Endothelial cell of umbilical vein (primary cell): ENCODE data around the gene INPP5A. TPM values are rescaled to one million over a fixed set of nuclear protein-coding genes. Genes with fewer than 3 reads are reported as not detected.

Source experiments
- BruUV-seq: library from RNA; stranded (reverse); fragments of 400-500 nt; replicated peaks from 2 replicates; lab custom pipeline; 2021; lab: Mats Ljungman, UMichigan
- CTCF ChIA-PET: fragments of 300-600, 350-600 bp; sonication (Branson Sonifier 250); formaldehyde crosslinking; loops from one replicate; lab custom pipeline; 2021; ENCODE audit warnings: antibody characterized with exemption, inconsistent platforms; lab: Charles Lee
- POLR2A ChIA-PET: fragments of 300-600, 350-600 bp; sonication (Branson Sonifier 250); formaldehyde crosslinking; loops from one replicate; lab custom pipeline; 2021; ENCODE audit warnings: antibody characterized with exemption, inconsistent platforms; lab: Charles Lee
- DNase-seq: peaks from one replicate; pipeline ENCODE4 v3.0.0-alpha.2; 2011; ENCODE audit warnings: low read depth, low spot score
- FAIRE-seq: peaks from 2 replicates; lab custom pipeline; 2011; peaks lifted over from hg19 to GRCh38; lab: Jason Lieb, UNC
- H2AFZ ChIP-seq: 2 replicates; pipeline ENCODE4 v1.6.0; 2012; ENCODE audit warnings: low read depth, low read length, control low read depth, inconsistent platforms
- H3K27ac ChIP-seq: 2 replicates; pipeline ENCODE4 v1.5.1; 2011; ENCODE audit warnings: low read depth, mild to moderate bottlenecking, control low read depth, low read length, moderate library complexity; ENCODE audit not compliant: insufficient read depth
- H3K27me3 ChIP-seq, 2 experiments: 2 replicates each; pipeline versions ENCODE4 v1.6.0 to v1.6.1; 2011; ENCODE audit warnings: low read length in 2 of 2, mixed read lengths in 1 of 2; ENCODE audit not compliant: control insufficient read depth in 2 of 2, insufficient read depth in 2 of 2
- H3K36me3 ChIP-seq, 2 experiments: 2 replicates in 1 of 2; 3 replicates in 1 of 2; pipeline ENCODE4 v1.5.1; 2011; ENCODE audit warnings: low read length in 2 of 2, mild to moderate bottlenecking in 1 of 2, moderate library complexity in 1 of 2; ENCODE audit not compliant: control insufficient read depth in 2 of 2, insufficient read depth in 2 of 2; ENCODE audit errors: extremely low read depth in 1 of 2
- H3K4me1 ChIP-seq: 3 replicates; pipeline ENCODE4 v1.5.1; 2011; ENCODE audit warnings: mild to moderate bottlenecking, low read length; ENCODE audit not compliant: control insufficient read depth, insufficient read depth; ENCODE audit errors: extremely low read depth
- H3K4me2 ChIP-seq: 2 replicates; pipeline ENCODE4 v1.6.1; 2011; ENCODE audit warnings: low read length, control low read depth, mixed read lengths; ENCODE audit not compliant: insufficient read depth
- H3K4me3 ChIP-seq, 3 experiments: fragments of 200-600 bp in 1 of 3; sonication (generic), shearing (Covaris generic) in 1 of 3; replicated peaks in 1 of 3; 2 replicates each; pipeline ENCODE4 v1.5.1; 2011 to 2016; ENCODE audit warnings: control low read depth in 3 of 3, low read length in 3 of 3, mild to moderate bottlenecking in 2 of 3, inconsistent platforms in 1 of 3, low read depth in 1 of 3, moderate library complexity in 1 of 3; ENCODE audit not compliant: insufficient read depth in 1 of 3
- H3K79me2 ChIP-seq: 2 replicates; pipeline ENCODE4 v1.6.0; 2012; ENCODE audit warnings: low read length, inconsistent platforms; ENCODE audit not compliant: control insufficient read depth, insufficient read depth
- H3K9ac ChIP-seq: replicated peaks from 2 replicates; pipeline ENCODE3; 2011; ENCODE audit warnings: low read length, control low read depth; ENCODE audit not compliant: insufficient read depth; ENCODE audit errors: extremely low read depth
- H3K9me1 ChIP-seq: replicated peaks from 3 replicates; pipeline ENCODE4 v1.6.0; 2011; ENCODE audit warnings: mild to moderate bottlenecking, low read length; ENCODE audit not compliant: control insufficient read depth, insufficient read depth; ENCODE audit errors: extremely low read depth
- H3K9me3 ChIP-seq: replicated peaks from 2 replicates; pipeline ENCODE4 v1.5.1; 2012; ENCODE audit warnings: low read length, inconsistent platforms; ENCODE audit not compliant: control insufficient read depth, insufficient read depth
- H4K20me1 ChIP-seq: replicated peaks from 2 replicates; pipeline ENCODE3; 2011; ENCODE audit warnings: mild to moderate bottlenecking, low read length; ENCODE audit not compliant: control insufficient read depth, insufficient read depth; ENCODE audit errors: extremely low read depth
- EZH2 ChIP-seq: IDR thresholded peaks from 2 replicates; pipeline ENCODE4 v1.6.1; 2012; ENCODE audit warnings: borderline replicate concordance, low read depth, mild to moderate bottlenecking, moderate library complexity, low read length, inconsistent platforms; ENCODE audit not compliant: severe bottlenecking
- FOS ChIP-seq: IDR thresholded peaks from 2 replicates; pipeline ENCODE4 v1.6.1; 2011; ENCODE audit warnings: mild to moderate bottlenecking, low read length, moderate library complexity, borderline replicate concordance; ENCODE audit not compliant: insufficient read depth
- GATA2 ChIP-seq: IDR thresholded peaks from 2 replicates; pipeline ENCODE4 v1.7.0; 2011; ENCODE audit warnings: low read depth, mild to moderate bottlenecking, moderate library complexity, mixed read lengths, low read length; ENCODE audit not compliant: insufficient read length, insufficient read depth
- JUN ChIP-seq: IDR thresholded peaks from 2 replicates; pipeline ENCODE4 v1.6.1; 2011; ENCODE audit warnings: borderline replicate concordance, low read depth; ENCODE audit not compliant: insufficient read length, insufficient read depth
- MYC ChIP-seq: IDR thresholded peaks from one replicate; pipeline ENCODE4 v1.6.1; 2011; ENCODE audit warnings: mild to moderate bottlenecking, low read depth, low read length
- POLR2A ChIP-seq: IDR thresholded peaks from 2 replicates; pipeline ENCODE4 v1.6.1; 2012; ENCODE audit warnings: low read depth, mild to moderate bottlenecking, control low read depth, low read length
- POLR2AphosphoS5 ChIP-seq: IDR thresholded peaks from 2 replicates; pipeline ENCODE4 v1.6.1; 2012; ENCODE audit warnings: low read depth, mild to moderate bottlenecking, control low read depth, low read length, moderate library complexity; ENCODE audit not compliant: insufficient read depth
- dilution Hi-C: fragments of 300-500 bp; cut with MboI; formaldehyde crosslinking; loops from one replicate; pipeline ENCODE4 v1.15.0; 2019; ENCODE audit warnings: low sequenced_read_pairs; ENCODE audit not compliant: extremely low pct_ligation_motif_present
- intact Hi-C: fragments of 100-400 bp; cut with micrococcal nuclease; formaldehyde crosslinking; loops from one replicate; pipeline ENCODE4 v1.10.0; 2022
- polyA plus RNA-seq, 4 experiments: library from polyadenylated mRNA; depleted of rRNA in 3 of 4; stranded (reverse) in 3 of 4; unstranded in 1 of 4; fragments of >200 nt; gene quantifications; 2 replicates each; pipeline versions ENCODE4 v1.2.1 to v1.2.3, GENCODE V29; 2011 to 2012; ENCODE audit warnings: missing spikeins in 1 of 4
- total RNA-seq: library from RNA; stranded (reverse); gene quantifications from 2 replicates; pipeline ENCODE4 v1.2.3, GENCODE V29; 2021
- TF ChIP-seq, protein P1 (sequence below): IDR thresholded peaks from 2 replicates; pipeline ENCODE4 v1.6.1; 2011; ENCODE audit not compliant: insufficient read depth, insufficient read length
- TF ChIP-seq, protein P2 (sequence below), 2 donors: IDR thresholded peaks; 1 replicate in 1 of 2; 2 replicates in 1 of 2; pipeline ENCODE4 v1.5.1; 2011; ENCODE audit warnings: low read length in 2 of 2, mild to moderate bottlenecking in 2 of 2, moderate library complexity in 2 of 2, control low read depth in 1 of 2, inconsistent platforms in 1 of 2, low read depth in 1 of 2; ENCODE audit not compliant: insufficient read depth in 1 of 2; ENCODE audit errors: extremely low read depth in 1 of 2

INPP5A gene
- total and polyA plus RNA-seq, 2 donors (not counting 3 experiments of a cell fraction or from before 2014, with no cell fraction given), result 22.9 to 33.2 TPM

DNA sequence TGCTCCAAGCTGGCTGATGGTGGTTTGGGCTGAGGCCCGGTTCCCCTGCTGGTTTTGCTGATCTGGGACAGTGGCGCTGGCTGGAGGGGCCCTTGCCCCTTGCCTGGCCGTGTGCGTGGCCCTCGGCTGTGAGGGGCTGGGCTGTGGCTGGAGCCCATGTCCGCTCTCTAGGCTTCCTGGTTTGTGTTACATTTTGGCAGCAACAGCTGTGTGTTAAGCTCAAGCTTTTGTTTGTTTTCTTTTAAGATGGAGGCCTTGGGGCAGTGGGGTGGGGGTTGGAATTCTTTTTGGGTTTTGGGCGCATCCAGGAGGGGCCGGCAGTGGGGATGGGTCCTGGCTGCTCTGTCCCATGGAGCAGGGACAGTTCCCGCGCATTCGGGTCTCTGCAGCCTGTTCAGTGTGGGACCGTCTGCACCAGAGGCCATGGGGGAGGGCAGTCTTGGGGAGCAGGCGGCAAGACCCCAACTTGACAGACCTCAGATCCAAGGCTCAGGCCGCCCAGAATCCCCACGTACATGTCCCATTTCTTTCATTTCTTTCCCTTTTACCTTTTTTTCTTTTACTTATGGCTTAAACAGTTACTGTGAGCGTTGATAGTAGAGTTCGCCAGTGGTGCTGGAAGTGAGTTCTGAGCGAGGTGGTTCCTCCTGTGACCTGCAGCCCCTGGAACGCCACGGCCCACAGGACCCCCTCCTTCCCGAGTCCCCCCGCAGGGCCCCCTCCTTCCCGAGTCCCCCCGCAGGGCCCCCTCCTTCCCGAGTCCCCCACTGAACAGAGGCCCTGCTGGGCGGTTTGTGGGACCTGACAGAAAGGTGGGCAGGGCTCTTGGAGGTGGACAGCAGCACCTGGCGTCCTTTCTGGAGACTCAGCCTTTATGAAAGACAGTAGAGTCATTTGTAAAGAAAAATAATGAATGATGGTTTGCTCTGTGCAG is 75.3 kb downstream of the INPP5A start:
- CTCF ChIA-PET, result no interaction called here
- Histone ChIP-seq H3K27me3 (no peaks in the 10 kb centered on the region), H3K9me1 (no peaks in the 10 kb centered on the region), H3K36me3 (no peaks in the 10 kb centered on the region), H2AFZ (no peak overlapping the region), H3K4me1 (no peaks in the 10 kb centered on the region), H3K4me3 (no peak overlapping the region), H3K9ac (no peak overlapping the region), H3K4me2 (no peak overlapping the region), H4K20me1 (no peaks in the 10 kb centered on the region), H3K79me2 (no peaks in the 10 kb centered on the region), H3K9me3 (no peaks in the 10 kb centered on the region), H3K27ac (no peak overlapping the region)
- DNase-seq (no peak), FAIRE-seq (no peak)
- dilution Hi-C loops, result no loop called here
- TF ChIP-seq POLR2AphosphoS5 (no peak), GATA2 (no peak)
- BruUV-seq, result no TSS peak
- intact Hi-C loops, result no loop called here
- POLR2A ChIA-PET, result no interaction called here

DNA sequence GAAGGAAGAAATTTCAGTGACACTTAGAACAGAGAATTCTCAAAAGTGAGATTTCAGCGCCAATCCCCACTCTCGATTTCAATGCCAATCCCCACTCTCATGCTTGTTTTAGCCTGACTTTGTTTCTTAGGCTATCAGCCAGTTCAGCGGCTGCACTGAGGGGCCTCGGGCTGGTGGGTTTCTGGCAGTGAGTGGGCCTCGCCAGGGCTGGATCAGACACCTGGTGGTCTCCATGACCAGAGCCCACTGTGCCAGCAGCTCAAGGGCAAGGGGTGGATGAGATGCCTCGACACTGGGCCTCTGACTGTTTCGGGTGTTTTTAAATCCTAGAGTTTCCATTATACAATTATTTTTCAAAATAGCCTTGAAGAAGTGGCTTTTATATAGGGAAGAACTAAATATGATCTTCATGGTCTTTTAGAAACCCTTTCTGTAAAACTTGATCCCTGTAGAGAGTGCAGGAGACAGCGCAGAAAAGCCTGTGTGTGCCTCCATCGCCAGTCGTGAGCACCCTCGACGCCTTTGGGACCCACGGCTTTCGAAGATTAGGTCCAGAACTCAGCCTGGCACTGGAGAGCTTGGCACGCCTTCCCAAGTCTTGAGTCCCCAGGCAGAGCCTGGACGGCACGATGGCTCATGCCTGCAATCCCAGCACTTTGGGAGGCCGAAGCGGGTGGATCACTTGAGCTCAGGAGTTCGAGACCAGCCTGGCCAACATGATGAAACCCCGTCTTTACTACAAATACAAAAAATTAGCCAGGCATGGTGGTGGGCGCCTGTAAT is 76.2 kb downstream of the INPP5A start:
- H3K9ac ChIP-seq, result no peak overlapping the region
- no peak for DNase-seq
- no TSS peak for BruUV-seq
- intact Hi-C loops, result no loop called here
- ChIA-PET POLR2A (no interaction called here), CTCF (no interaction called here)
- TF ChIP-seq, protein P1, sequence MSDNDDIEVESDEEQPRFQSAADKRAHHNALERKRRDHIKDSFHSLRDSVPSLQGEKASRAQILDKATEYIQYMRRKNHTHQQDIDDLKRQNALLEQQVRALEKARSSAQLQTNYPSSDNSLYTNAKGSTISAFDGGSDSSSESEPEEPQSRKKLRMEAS, result no peak
- TF ChIP-seq FOS (no peak), GATA2 (no peak), JUN (no peak), MYC (no peak), POLR2AphosphoS5 (no peak), POLR2A (no peak), EZH2 (no peak)
- TF ChIP-seq, protein P2, sequence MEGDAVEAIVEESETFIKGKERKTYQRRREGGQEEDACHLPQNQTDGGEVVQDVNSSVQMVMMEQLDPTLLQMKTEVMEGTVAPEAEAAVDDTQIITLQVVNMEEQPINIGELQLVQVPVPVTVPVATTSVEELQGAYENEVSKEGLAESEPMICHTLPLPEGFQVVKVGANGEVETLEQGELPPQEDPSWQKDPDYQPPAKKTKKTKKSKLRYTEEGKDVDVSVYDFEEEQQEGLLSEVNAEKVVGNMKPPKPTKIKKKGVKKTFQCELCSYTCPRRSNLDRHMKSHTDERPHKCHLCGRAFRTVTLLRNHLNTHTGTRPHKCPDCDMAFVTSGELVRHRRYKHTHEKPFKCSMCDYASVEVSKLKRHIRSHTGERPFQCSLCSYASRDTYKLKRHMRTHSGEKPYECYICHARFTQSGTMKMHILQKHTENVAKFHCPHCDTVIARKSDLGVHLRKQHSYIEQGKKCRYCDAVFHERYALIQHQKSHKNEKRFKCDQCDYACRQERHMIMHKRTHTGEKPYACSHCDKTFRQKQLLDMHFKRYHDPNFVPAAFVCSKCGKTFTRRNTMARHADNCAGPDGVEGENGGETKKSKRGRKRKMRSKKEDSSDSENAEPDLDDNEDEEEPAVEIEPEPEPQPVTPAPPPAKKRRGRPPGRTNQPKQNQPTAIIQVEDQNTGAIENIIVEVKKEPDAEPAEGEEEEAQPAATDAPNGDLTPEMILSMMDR (IDR thresholded peaks at IDR 0.05; ENCODE audit: extremely low read depth in 1 of 2, insufficient read depth in 1 of 2, low read depth in 1 of 2, low read length in 2 of 2), result no peak
- no peaks in the 10 kb centered on the region for H3K4me1 ChIP-seq
- no peak overlapping the region for H3K4me2 ChIP-seq
- no peaks in the 10 kb centered on the region for H3K9me1 ChIP-seq
- no peaks in the 10 kb centered on the region for H3K9me3 ChIP-seq
- FAIRE-seq, result no peak
- no peaks in the 10 kb centered on the region for H4K20me1 ChIP-seq
- dilution Hi-C loops, result no loop called here
- no peak overlapping the region for H3K4me3 ChIP-seq
- no peaks in the 10 kb centered on the region for H3K27me3 ChIP-seq
- H3K79me2 ChIP-seq, result no peaks in the 10 kb centered on the region
- H3K36me3 ChIP-seq, result no peaks in the 10 kb centered on the region
- H2AFZ ChIP-seq, result no peak overlapping the region
- no peak overlapping the region for H3K27ac ChIP-seq
